ENCODE data around the gene FGD5.

The FGD5 gene

DNA sequence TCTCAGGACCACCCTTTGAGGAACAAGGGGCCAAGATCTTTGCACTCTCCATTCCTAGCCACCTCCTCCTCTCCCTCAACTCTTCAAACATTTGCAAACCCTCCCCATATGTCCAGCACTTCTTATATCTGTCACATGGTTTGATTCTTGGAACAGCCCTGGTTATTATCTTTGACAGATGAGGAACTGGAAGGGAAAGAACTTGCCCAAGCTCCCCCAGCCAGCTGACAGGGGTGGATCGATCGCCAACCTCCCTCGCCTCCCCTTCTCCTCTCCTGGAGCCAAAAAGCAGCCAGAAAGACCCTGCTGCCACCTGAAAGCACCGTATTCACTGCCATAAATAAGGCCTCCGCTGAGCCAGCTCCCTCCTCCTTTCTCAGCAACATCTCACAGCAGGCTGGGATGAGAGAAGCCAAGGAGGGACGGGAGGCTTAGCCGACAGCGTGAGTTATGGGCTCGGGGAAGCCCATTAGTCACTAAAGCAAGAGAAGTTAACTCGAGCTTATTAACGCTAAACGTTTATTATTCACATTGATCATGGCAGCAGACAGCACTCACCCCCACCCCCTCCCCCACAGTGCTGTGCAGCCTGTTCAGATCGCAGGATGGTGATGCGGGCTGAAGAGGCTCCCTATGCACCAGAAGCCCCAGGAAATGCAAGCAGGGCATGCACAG is 22.2 kb upstream of the FGD5 start:
- TF ChIP-seq, protein P1, sequence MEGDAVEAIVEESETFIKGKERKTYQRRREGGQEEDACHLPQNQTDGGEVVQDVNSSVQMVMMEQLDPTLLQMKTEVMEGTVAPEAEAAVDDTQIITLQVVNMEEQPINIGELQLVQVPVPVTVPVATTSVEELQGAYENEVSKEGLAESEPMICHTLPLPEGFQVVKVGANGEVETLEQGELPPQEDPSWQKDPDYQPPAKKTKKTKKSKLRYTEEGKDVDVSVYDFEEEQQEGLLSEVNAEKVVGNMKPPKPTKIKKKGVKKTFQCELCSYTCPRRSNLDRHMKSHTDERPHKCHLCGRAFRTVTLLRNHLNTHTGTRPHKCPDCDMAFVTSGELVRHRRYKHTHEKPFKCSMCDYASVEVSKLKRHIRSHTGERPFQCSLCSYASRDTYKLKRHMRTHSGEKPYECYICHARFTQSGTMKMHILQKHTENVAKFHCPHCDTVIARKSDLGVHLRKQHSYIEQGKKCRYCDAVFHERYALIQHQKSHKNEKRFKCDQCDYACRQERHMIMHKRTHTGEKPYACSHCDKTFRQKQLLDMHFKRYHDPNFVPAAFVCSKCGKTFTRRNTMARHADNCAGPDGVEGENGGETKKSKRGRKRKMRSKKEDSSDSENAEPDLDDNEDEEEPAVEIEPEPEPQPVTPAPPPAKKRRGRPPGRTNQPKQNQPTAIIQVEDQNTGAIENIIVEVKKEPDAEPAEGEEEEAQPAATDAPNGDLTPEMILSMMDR (IDR thresholded peaks at IDR 0.05; ENCODE audit: low read depth, low read length), result no peak

DNA sequence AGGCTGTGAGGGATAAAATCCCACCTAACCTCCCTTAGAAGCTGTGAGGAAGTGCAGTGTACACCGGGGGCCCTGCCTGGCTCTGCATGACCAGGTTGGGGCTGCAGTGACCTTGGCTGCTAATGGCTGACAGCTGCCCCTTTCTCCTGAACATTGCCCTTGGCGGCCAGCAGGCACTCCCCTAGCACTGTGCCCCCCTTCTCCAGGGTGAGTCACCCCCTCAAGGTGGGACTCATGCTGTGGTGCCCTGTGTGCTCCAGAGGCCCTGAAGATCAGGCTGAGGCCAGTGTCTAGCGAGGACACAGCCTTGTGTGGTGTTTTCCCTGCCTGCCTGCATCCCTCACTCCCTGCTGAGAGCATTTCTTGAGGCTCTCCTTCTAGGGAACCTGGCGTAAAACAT is 21.0 kb upstream of the FGD5 start:
- no peak overlapping the region for H3K4me3 ChIP-seq (ENCODE audit: low read depth, low read length)
- TF ChIP-seq, protein P1 (IDR thresholded peaks at IDR 0.05; ENCODE audit: low read depth, low read length), result no peak

More for the DNA sequence above, 22.2 kb upstream of the FGD5 start:
- H3K4me3 ChIP-seq (ENCODE audit: low read depth, low read length), result no peak overlapping the region

DNA sequence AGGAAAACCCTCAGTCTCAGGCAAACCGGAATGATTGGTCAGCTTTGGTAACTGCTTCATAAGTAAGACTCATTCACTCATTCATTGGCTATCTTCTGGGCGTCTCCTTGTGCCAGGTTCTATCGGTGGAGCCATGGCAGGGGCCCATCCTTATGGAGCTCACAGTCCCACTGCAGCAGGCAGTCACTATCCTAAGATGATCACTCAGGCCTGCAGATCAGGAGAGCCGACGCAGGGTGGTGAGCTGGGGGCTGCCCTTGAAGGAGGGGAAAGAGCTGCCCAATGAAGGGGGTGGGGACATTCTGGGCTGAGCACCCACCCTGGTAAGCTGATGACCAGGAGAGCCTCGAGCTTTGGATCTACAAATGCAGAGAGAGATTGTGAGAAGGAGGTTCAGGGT is 20.5 kb upstream of the FGD5 start:
- TF ChIP-seq, protein P1 (IDR thresholded peaks at IDR 0.05; ENCODE audit: low read depth, low read length), result no peak
- no peak overlapping the region for H3K4me3 ChIP-seq (ENCODE audit: low read depth, low read length)

DNA sequence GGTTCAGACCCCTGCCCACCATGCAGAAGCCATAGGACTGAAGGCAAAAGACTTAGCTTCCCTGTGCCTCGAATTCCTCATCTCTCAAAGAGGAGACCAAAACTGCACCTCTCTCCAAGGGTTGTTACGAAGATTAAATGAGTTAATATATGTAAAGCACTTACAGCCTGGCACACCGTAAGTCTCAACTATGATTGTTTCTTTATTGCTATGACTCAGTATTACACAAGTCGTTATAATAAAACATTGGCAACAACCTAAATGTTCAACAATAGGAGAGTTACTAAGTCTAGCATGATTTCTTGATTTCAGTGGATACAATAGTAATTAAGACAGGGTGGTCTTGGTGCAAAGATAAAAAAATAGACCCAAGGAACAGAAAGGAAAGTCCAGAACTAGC is 19.6 kb upstream of the FGD5 start:
- H3K4me3 ChIP-seq (ENCODE audit: low read depth, low read length), result no peak overlapping the region
- TF ChIP-seq, protein P1 (IDR thresholded peaks at IDR 0.05; ENCODE audit: low read depth, low read length), result no peak

DNA sequence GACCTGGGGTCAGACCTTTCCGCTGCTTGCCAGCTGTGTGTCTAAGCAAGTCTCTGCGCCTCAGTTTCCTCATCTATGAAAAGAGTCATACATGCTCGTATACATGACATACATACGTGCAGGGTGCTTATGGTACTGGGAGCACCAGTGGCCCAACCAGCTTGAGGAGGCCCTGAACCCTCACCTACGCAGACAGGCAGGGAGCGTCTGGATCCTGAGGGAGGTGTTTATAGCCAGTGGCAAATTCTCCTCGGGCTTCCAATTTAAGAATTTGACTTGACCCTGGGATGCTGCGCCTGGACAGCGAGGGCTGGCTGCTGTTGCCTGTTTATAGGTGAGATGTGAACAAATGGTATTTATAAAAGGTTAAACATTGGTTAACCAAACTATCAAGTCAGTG is 17.7 kb upstream of the FGD5 start:
- H3K4me3 ChIP-seq (ENCODE audit: low read depth, low read length), result no peak overlapping the region
- TF ChIP-seq, protein P1 (IDR thresholded peaks at IDR 0.05; ENCODE audit: low read depth, low read length), result no peak

DNA sequence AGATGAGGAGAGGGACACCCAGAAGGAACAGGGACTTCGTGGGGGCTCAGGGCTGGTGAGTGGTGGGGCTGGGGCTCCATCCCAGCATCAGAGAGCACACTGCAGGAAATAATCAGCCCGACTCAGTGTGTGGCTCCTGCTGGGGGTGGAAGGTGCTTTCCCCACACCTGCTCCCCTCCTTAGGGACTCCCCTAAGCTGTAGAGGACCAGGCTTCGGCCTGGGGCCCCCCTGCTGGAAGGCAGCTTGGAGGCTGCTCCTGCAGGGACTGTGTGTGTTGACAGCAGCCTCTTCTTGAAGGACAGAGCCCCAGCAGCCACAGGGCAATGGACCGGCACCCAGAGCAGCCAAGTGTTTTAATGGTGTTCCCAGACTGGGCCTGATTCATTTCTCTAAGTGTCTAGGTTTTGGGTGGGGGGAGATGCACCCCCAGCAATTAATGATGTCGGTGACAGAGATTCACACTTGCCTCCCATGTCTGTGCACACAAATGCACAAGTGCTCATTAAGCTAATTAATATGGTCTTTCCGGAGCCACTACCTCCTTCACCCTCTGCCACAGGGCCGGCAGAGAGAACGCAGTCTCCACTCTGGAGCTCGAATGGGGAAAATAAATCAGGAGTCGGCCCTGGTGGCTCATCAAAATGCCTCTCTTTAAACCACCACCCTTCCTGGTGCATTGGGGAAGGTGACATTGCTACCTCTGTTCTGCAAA is 16.9 kb upstream of the FGD5 start:
- TF ChIP-seq, protein P1 (IDR thresholded peaks at IDR 0.05; ENCODE audit: low read depth, low read length), result no peak
- H3K4me3 ChIP-seq (ENCODE audit: low read depth, low read length), result no peak overlapping the region

DNA sequence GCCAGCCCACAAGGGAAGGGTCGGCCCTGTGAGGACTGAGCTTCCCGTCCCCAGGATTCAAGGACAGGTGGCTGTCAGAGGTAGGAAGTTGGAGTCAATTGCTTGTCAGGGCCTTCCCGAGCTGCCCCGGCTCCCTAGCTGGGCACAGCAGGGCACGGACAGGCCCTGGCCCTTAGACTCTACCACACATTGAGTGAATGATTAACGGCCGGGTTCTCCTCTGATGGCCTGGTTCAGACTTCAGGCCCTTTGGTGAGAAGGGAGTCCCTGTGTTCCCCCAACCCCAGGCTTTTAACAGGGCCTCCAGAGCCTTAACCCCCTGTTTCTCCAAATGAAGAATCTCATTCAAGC is 16.4 kb upstream of the FGD5 start:
- TF ChIP-seq, protein P1 (IDR thresholded peaks at IDR 0.05; ENCODE audit: low read depth, low read length), result no peak
- no peak overlapping the region for H3K4me3 ChIP-seq (ENCODE audit: low read depth, low read length)

Data from WI38 (cell line).